A549 (cell line): Measurements from ENCODE around the gene RRAS2. TPM values are rescaled to one million over a fixed set of nuclear protein-coding genes. Genes with fewer than 3 reads are reported as not detected.

Source experiments
- ATAC-seq, 2 experiments: fragments of 200-7000 bp in 1 of 2; fragments of >200 bp in 1 of 2; cut with Nextera tagmentation in 1 of 2; cut with Tn5 transposase in 1 of 2; 3 replicates each; pipeline versions ENCODE4 v1.8.0 to v1.9.1; 2018 to 2020; ENCODE audit warnings: mild to moderate bottlenecking in 1 of 2, moderate library complexity in 1 of 2
- CTCF ChIA-PET: fragments of 300-600 bp; sonication (Branson Sonifier 250); formaldehyde crosslinking; extraction: SDS; loops from one replicate; lab custom pipeline; 2021; ENCODE audit warnings: antibody characterized with exemption, inconsistent platforms; lab: Yijun Ruan, JAX
- POLR2A ChIA-PET: fragments of 350-600 bp; formaldehyde crosslinking; extraction: SDS; loops from one replicate; lab custom pipeline; 2021; ENCODE audit warnings: antibody characterized with exemption, inconsistent platforms; lab: Yijun Ruan, JAX
- DNase-seq, 2 experiments: peaks; one replicate each; pipeline versions ENCODE4 v3.0.0 to v3.0.0-alpha.2; 2011 to 2016; ENCODE audit warnings: low read depth in 1 of 2, low spot score in 1 of 2
- FAIRE-seq: peaks from 2 replicates; lab custom pipeline; 2011; peaks lifted over from hg19 to GRCh38; lab: Jason Lieb, UNC
- H3K27ac ChIP-seq, 2 experiments: fragments of >200 bp; sonication (Bioruptor Twin); formaldehyde crosslinking; 3 replicates each; pipeline ENCODE4 v1.5.1; 2016 to 2017
- H3K4me1 ChIP-seq: fragments of >200 bp; sonication (Bioruptor Twin); formaldehyde crosslinking; 3 replicates; pipeline ENCODE4 v1.6.1; 2016
- H3K4me2 ChIP-seq: fragments of >200 bp; sonication (Bioruptor Twin); formaldehyde crosslinking; 3 replicates; pipeline ENCODE4 v1.6.1; 2016
- H3K4me3 ChIP-seq: fragments of >200 bp; sonication (Bioruptor Twin); formaldehyde crosslinking; 3 replicates; pipeline ENCODE4 v1.5.1; 2016
- H3K9me3 ChIP-seq: fragments of >200 bp; sonication (Bioruptor Twin); formaldehyde crosslinking; 3 replicates; pipeline ENCODE4 v1.6.1; 2016
- BCL3 ChIP-seq: fragments of >200 bp; sonication (Bioruptor Twin); formaldehyde crosslinking; IDR thresholded peaks from 3 replicates; pipeline ENCODE4 v1.6.1; 2016
- CTCF ChIP-seq: fragments of >200 bp; sonication (Bioruptor Twin); formaldehyde crosslinking; IDR thresholded peaks from 3 replicates; pipeline ENCODE4 v1.5.1; 2016
- EHF ChIP-seq: fragments of 250-450 bp; sonication (Bioruptor Pico); IDR thresholded peaks from 2 replicates; pipeline ENCODE4 v1.5.0; 2020; ENCODE audit warnings: mild to moderate bottlenecking
- ELK1 ChIP-seq: fragments of 150-350 bp; IDR thresholded peaks from 2 replicates; pipeline ENCODE4 v1.6.1; 2014; ENCODE audit warnings: low read depth, mild to moderate bottlenecking, low read length
- EP300 ChIP-seq, 2 experiments: fragments of >200 bp; sonication (Bioruptor Twin); formaldehyde crosslinking; IDR thresholded peaks; 2 replicates in 1 of 2; 3 replicates in 1 of 2; pipeline ENCODE4 v1.6.1; 2016 to 2017
- FOXS1 ChIP-seq: fragments of 250-450 bp; sonication (Bioruptor Pico); IDR thresholded peaks from 2 replicates; pipeline ENCODE4 v1.5.0; 2020; ENCODE audit warnings: mild to moderate bottlenecking, moderate library complexity
- GATA3 ChIP-seq: IDR thresholded peaks from 2 replicates; pipeline ENCODE4 v1.6.1; 2012; ENCODE audit warnings: borderline replicate concordance
- HOXB13 ChIP-seq: fragments of 250-450 bp; sonication (Bioruptor Pico); IDR thresholded peaks from 2 replicates; pipeline ENCODE4 v1.5.0; 2020; ENCODE audit warnings: low read depth, mild to moderate bottlenecking, moderate library complexity
- KDM1A ChIP-seq: fragments of 200-600 bp; sonication (generic); IDR thresholded peaks from 2 replicates; pipeline ENCODE4 v1.6.1; 2016; ENCODE audit warnings: low read depth, mild to moderate bottlenecking
- KDM5A ChIP-seq: fragments of 200-600 bp; sonication (generic); IDR thresholded peaks from 2 replicates; pipeline ENCODE4 v1.6.1; 2016; ENCODE audit warnings: antibody characterized with exemption, mild to moderate bottlenecking
- NR3C1 ChIP-seq: fragments of >200 bp; sonication (Bioruptor Twin); formaldehyde crosslinking; IDR thresholded peaks from 3 replicates; pipeline ENCODE4 v1.6.1; 2017
- PBX3 ChIP-seq: IDR thresholded peaks from 2 replicates; pipeline ENCODE4 v1.6.1; 2012
- POLR2AphosphoS2 ChIP-seq: conservative IDR thresholded peaks from 2 replicates; pipeline ENCODE4 v1.6.1; 2012; ENCODE audit warnings: low read length, improper control_type of control experiment, inconsistent platforms
- RARB ChIP-seq: fragments of 250-450 bp; sonication (Bioruptor Pico); IDR thresholded peaks from 2 replicates; pipeline ENCODE4 v1.8.0; 2021; ENCODE audit warnings: mild to moderate bottlenecking, moderate library complexity
- RCOR1 ChIP-seq: fragments of 150-350 bp; IDR thresholded peaks from 2 replicates; pipeline ENCODE4 v1.6.1; 2014; ENCODE audit warnings: antibody characterized with exemption, low read length, low read depth
- TFCP2L1 ChIP-seq: fragments of 250-450 bp; sonication (Bioruptor Pico); IDR thresholded peaks from 2 replicates; pipeline ENCODE4 v1.5.0; 2021; ENCODE audit warnings: mild to moderate bottlenecking
- ZC3H11A ChIP-seq: fragments of 450-650 bp; IDR thresholded peaks from 2 replicates; pipeline ENCODE4 v1.6.1; 2014; ENCODE audit warnings: antibody characterized with exemption, mild to moderate bottlenecking
- WGBS: methylation state at CpG from one replicate; pipeline ENCODE4 v1.1.6; 2017; ENCODE audit errors: missing lambda C conversion rate; 5-methylcytosine and 5-hydroxymethylcytosine counted together
- polyA plus RNA-seq, 4 experiments: library from polyadenylated mRNA; depleted of rRNA in 3 of 4; stranded (reverse); fragments of >200 nt; fragmentation: RNase III in 1 of 4; extraction: RNeasy Plus Mini Kit Qiagen cat#74134 plus additional on column Dnase treatment in 1 of 4; gene quantifications; 2 replicates in 3 of 4; 3 replicates in 1 of 4; pipeline ENCODE4 v1.2.3, GENCODE V29; 2011 to 2017
- TF ChIP-seq, protein P1 (sequence below): IDR thresholded peaks from 2 replicates; pipeline ENCODE4 v1.6.1; 2012
- TF ChIP-seq, protein P2 (sequence below): fragments of 450-650 bp; IDR thresholded peaks from 2 replicates; pipeline ENCODE4 v1.6.1; 2014; ENCODE audit warnings: antibody characterized with exemption
- TF ChIP-seq, protein P3 (sequence below): fragments of 250-450 bp; sonication (Bioruptor Pico); IDR thresholded peaks from 2 replicates; pipeline ENCODE4 v1.5.0; 2020; ENCODE audit warnings: low read depth, mild to moderate bottlenecking, moderate library complexity

RRAS2 gene
- polyA plus RNA-seq, 2 of the 4 experiments (the other 2 are of a cell fraction), result 37.9 to 48.2 TPM

GRCh38 chr11:14317659-14318325 lies 41.2 kb downstream of the RRAS2 start:
- POLR2A ChIA-PET, result no interaction called here
- CTCF ChIA-PET, result interaction anchor here (1.4 to 4.6 kb wide), 3 partner anchors 10 to 100 kb away, joined by 6 to 29 read pairs (median 12); no protein-coding TSS in a partner anchor
- Histone ChIP-seq H3K4me3 (no peak overlapping the region), H3K4me1 (peaks cover 38% of the 10 kb centered on the region), H3K9me3 (no peaks in the 10 kb centered on the region), H3K27ac (peak overlapping the region; percentile 22 to 50; a peak in 3 of 6 replicates), H3K4me2 (peak overlapping the region; percentile 52)
- FAIRE-seq (no peak), ATAC-seq (peak in 1 of 2 experiments; percentile 48; a peak in 3 of 6 replicates), DNase-seq (no peak)
- WGBS, result 55% methylated on average over 7 of the region's 7 CpGs
- TF ChIP-seq HOXB13 (no peak), RCOR1 (no peak), EP300 (IDR thresholded peaks at IDR 0.05) (no peak), BCL3 (no peak), KDM1A (no peak), POLR2AphosphoS2 (no peak), ELK1 (no peak), GATA3 (no peak), EHF (CRISPR knock-in tag) (no peak), CTCF (no peak), PBX3 (no peak), ZC3H11A (no peak), RARB (CRISPR knock-in tag) (no peak), FOXS1 (CRISPR knock-in tag) (no peak), TFCP2L1 (CRISPR knock-in tag) (no peak), NR3C1 (no peak), KDM5A (no peak)
- TF ChIP-seq, protein P1, sequence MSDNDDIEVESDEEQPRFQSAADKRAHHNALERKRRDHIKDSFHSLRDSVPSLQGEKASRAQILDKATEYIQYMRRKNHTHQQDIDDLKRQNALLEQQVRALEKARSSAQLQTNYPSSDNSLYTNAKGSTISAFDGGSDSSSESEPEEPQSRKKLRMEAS, result no peak
- TF ChIP-seq, protein P2, sequence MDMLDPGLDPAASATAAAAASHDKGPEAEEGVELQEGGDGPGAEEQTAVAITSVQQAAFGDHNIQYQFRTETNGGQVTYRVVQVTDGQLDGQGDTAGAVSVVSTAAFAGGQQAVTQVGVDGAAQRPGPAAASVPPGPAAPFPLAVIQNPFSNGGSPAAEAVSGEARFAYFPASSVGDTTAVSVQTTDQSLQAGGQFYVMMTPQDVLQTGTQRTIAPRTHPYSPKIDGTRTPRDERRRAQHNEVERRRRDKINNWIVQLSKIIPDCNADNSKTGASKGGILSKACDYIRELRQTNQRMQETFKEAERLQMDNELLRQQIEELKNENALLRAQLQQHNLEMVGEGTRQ, result no peak
- TF ChIP-seq, protein P3, sequence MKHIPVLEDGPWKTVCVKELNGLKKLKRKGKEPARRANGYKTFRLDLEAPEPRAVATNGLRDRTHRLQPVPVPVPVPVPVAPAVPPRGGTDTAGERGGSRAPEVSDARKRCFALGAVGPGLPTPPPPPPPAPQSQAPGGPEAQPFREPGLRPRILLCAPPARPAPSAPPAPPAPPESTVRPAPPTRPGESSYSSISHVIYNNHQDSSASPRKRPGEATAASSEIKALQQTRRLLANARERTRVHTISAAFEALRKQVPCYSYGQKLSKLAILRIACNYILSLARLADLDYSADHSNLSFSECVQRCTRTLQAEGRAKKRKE (CRISPR knock-in tag), result no peak
